HEK293T (cell line): ENCODE data around the gene NPR3.

ENCODE experiments used
- FOXK2 ChIP-seq: fragments of 450-650 bp; IDR thresholded peaks from 2 replicates; pipeline ENCODE4 v1.6.1; 2016; ENCODE audit warnings: mild to moderate bottlenecking
- FOXM1 ChIP-seq: fragments of 450-650 bp; IDR thresholded peaks from 2 replicates; pipeline ENCODE4 v1.6.1; 2017; ENCODE audit warnings: mild to moderate bottlenecking, borderline replicate concordance
- SP1 ChIP-seq: fragments of 450-650 bp; IDR thresholded peaks from 2 replicates; pipeline ENCODE4 v1.6.1; 2017
- ZNF384 ChIP-seq: fragments of 450-650 bp; IDR thresholded peaks from 2 replicates; pipeline ENCODE4 v1.6.1; 2016

DNA sequence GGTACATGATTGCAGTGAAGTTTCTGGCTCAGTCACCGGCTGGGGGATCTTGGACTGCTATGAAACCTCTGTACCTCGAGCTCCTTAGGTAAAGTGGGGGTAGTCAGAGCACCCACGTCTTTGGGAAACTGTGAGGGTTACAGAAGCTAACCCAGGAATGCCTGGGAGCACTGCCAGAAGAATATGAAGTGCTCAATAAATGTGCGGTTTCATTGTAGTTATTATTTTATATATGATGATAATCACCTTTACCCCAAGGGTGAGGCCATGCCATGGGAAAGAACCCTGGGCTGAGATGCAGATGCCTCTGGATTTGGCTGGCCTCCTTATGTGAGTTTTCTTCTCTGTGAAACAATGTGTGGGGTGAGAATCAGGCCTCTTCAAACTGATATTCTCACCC is 3.7 kb downstream of the NPR3 start:
- TF ChIP-seq FOXK2 = no peak
- TF ChIP-seq SP1 = no peak
- no peak for TF ChIP-seq ZNF384
- TF ChIP-seq FOXM1 = no peak
